Measurements from ENCODE around the gene AREL1.

AREL1 gene

GRCh38 chr14:74614508-74615495 is 98.1 kb downstream of the AREL1 start:
- FAIRE-seq (peak; percentile 24), DNase-seq (ENCODE audit: insufficient read length) (no peak)
- TF ChIP-seq POLR2A (IDR thresholded peaks at IDR 0.05; ENCODE audit: low read depth, low read length): no peak

GRCh38 chr14:74613211-74613914 is 99.5 kb downstream of the AREL1 start:
- TF ChIP-seq TAF1 (IDR thresholded peaks at IDR 0.05; ENCODE audit: borderline replicate concordance, low read depth, low read length): no peak
- FAIRE-seq (no peak), DNase-seq (ENCODE audit: insufficient read length) (no peak)

- TF ChIP-seq POLR2AphosphoS5 (IDR thresholded peaks at IDR 0.05; ENCODE audit: low read depth, low read length) (no peak), TAF1 (IDR thresholded peaks at IDR 0.05; ENCODE audit: borderline replicate concordance, low read depth, low read length) (no peak), POLR2A (IDR thresholded peaks at IDR 0.05; ENCODE audit: low read depth, low read length) (no peak)
- peak; percentile 76 for DNase-seq (ENCODE audit: insufficient read length)
- peak; percentile 92 for FAIRE-seq
Observed at GRCh38 chr14:74612350-74613021, 100.4 kb downstream of the AREL1 start.

GRCh38 chr14:74611650-74612349 is 101.1 kb downstream of the AREL1 start, which contains the start of gene LTBP2:
LTBP2 (minus strand) TSS chr14:74612237; CDS start chr14:74611944, 293 bp downstream.
- DNase-seq (ENCODE audit: insufficient read length) (no peak), FAIRE-seq (no peak)
- TF ChIP-seq TAF1 (IDR thresholded peaks at IDR 0.05; ENCODE audit: borderline replicate concordance, low read depth, low read length) (no peak), POLR2AphosphoS5 (IDR thresholded peaks at IDR 0.05; ENCODE audit: low read depth, low read length) (no peak), POLR2A (IDR thresholded peaks at IDR 0.05; ENCODE audit: low read depth, low read length) (no peak)
